ENCODE measurements around the gene LARGE1.

The LARGE1 gene

DNA sequence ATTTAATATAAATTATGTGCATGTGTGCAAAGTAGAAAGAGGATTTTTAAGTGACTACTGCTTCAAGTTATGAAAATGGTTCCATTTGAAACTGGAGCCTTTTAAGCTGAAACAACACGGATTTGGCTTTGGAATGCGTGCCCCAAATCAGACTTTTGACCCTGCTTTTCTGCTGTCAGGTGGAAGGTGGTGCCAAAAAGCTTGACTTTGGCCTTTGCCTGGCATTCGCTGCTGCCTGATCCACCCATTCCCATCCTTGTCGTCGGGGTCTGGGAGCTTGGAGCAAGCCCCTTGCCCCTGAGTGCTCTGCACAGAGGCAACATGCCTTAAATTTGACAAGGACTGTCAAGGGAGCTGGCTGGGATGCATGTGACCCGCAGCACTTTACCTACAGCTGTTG lies 526.8 kb downstream of the LARGE1 start:
- no peak for TF ChIP-seq TAF1 (IDR thresholded peaks at IDR 0.05; ENCODE audit: borderline replicate concordance, insufficient read depth, low read length)
- TF ChIP-seq SIN3A (IDR thresholded peaks at IDR 0.05; ENCODE audit: borderline replicate concordance, insufficient read depth, low read length), result no peak
- no peak for TF ChIP-seq FOXP2 (optimal IDR thresholded peaks at IDR 0.05; ENCODE audit: borderline replicate concordance, extremely low read depth, extremely low read length, insufficient read depth)
- TF ChIP-seq, protein P1, sequence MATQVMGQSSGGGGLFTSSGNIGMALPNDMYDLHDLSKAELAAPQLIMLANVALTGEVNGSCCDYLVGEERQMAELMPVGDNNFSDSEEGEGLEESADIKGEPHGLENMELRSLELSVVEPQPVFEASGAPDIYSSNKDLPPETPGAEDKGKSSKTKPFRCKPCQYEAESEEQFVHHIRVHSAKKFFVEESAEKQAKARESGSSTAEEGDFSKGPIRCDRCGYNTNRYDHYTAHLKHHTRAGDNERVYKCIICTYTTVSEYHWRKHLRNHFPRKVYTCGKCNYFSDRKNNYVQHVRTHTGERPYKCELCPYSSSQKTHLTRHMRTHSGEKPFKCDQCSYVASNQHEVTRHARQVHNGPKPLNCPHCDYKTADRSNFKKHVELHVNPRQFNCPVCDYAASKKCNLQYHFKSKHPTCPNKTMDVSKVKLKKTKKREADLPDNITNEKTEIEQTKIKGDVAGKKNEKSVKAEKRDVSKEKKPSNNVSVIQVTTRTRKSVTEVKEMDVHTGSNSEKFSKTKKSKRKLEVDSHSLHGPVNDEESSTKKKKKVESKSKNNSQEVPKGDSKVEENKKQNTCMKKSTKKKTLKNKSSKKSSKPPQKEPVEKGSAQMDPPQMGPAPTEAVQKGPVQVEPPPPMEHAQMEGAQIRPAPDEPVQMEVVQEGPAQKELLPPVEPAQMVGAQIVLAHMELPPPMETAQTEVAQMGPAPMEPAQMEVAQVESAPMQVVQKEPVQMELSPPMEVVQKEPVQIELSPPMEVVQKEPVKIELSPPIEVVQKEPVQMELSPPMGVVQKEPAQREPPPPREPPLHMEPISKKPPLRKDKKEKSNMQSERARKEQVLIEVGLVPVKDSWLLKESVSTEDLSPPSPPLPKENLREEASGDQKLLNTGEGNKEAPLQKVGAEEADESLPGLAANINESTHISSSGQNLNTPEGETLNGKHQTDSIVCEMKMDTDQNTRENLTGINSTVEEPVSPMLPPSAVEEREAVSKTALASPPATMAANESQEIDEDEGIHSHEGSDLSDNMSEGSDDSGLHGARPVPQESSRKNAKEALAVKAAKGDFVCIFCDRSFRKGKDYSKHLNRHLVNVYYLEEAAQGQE (IDR thresholded peaks at IDR 0.05; ENCODE audit: insufficient read depth in 1 of 2, low read depth in 2 of 2, low read length in 2 of 2), result no peak
- TF ChIP-seq POLR2AphosphoS5 (IDR thresholded peaks at IDR 0.05; ENCODE audit: low read depth, low read length), result no peak

DNA sequence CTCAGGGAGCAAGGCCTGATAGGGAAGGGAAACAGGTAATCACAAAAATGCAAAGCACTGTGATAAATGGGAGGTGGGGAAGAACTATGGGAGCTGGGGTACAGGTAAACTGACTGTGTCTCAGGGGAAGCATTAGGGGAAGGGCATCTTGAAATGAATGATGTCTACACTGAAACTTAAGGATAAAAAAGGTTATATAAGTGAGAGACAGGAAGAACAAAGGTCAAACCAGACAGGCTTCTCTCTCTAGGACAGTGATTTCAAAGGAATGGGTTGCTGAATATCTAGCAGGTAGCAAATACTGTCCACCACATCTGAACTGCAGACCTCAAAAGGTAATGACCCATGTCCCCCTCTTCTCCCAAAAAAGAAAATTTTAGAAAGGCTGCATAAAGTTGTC lies 529.0 kb downstream of the LARGE1 start:
- TF ChIP-seq POLR2AphosphoS5 (IDR thresholded peaks at IDR 0.05; ENCODE audit: low read depth, low read length) (no peak), SIN3A (IDR thresholded peaks at IDR 0.05; ENCODE audit: borderline replicate concordance, insufficient read depth, low read length) (no peak), FOXP2 (optimal IDR thresholded peaks at IDR 0.05; ENCODE audit: borderline replicate concordance, extremely low read depth, extremely low read length, insufficient read depth) (no peak)
- TF ChIP-seq, protein P1 (IDR thresholded peaks at IDR 0.05; ENCODE audit: insufficient read depth in 1 of 2, low read depth in 2 of 2, low read length in 2 of 2), result no peak

DNA sequence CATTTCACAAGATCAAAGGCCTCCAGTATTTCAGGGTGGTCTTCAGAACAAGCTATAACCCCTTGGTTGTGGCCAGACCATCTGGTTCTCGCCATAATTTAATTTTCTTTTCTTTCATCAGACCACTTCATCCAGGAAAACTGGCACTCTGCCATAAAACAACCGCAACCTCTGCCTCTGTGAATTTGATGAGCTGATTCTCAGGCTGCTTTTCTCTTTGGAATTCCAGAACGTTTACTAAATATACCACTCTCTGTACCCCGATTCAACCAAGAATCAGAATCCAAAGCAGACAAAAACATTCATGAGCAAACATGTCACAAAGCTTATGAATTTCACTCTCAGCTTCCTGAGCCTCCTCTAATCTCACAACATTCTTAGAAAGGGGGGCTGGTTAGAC lies 530.3 kb downstream of the LARGE1 start:
- TF ChIP-seq POLR2AphosphoS5 (IDR thresholded peaks at IDR 0.05; ENCODE audit: low read depth, low read length), result no peak
- TF ChIP-seq TAF1 (IDR thresholded peaks at IDR 0.05; ENCODE audit: borderline replicate concordance, insufficient read depth, low read length), result no peak
- TF ChIP-seq, protein P1 (IDR thresholded peaks at IDR 0.05; ENCODE audit: insufficient read depth in 1 of 2, low read depth in 2 of 2, low read length in 2 of 2), result no peak
- no peak for TF ChIP-seq SIN3A (IDR thresholded peaks at IDR 0.05; ENCODE audit: borderline replicate concordance, insufficient read depth, low read length)
- no peak for TF ChIP-seq FOXP2 (optimal IDR thresholded peaks at IDR 0.05; ENCODE audit: borderline replicate concordance, extremely low read depth, extremely low read length, insufficient read depth)

DNA sequence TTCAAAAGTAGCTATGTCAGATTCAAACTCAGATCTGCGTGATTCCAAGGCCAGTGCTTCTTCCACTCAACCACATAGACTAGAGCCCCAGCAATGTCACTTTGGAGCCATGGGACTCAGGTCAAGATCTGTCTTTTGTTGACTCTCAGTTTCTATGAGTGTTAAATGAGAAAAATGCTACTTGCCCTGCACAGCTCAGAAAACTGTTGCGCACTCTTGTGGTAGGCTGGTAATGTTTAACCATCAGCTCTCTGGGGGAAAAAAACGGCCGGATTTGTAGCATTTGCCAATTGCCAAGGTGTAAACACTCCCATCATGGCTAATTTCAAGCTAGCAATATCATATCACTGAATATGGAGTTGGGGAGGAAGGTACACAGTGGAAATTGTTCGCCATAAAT lies 534.0 kb downstream of the LARGE1 start:
- TF ChIP-seq POLR2AphosphoS5 (IDR thresholded peaks at IDR 0.05; ENCODE audit: low read depth, low read length), result no peak
- TF ChIP-seq SIN3A (IDR thresholded peaks at IDR 0.05; ENCODE audit: borderline replicate concordance, insufficient read depth, low read length), result no peak
- TF ChIP-seq, protein P1 (IDR thresholded peaks at IDR 0.05; ENCODE audit: insufficient read depth in 1 of 2, low read depth in 2 of 2, low read length in 2 of 2), result no peak

DNA sequence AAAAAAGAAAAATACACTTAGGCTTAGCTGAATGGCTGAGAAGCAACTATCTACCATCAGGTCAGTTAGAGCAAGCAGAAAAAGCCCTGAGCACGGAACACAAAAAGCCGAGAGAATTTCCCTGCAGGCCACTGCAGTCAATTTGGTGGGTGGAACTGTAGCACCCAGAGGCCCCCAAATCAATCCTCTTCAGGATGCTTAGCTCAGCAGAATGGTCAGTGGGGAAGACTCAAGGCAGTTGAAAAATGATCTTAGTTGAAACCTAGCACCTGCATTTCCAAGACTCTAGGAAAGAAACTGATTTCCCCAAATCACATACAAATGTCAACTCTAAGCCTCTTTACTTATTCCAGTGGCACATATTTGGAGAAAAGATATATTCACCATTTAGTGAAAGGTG lies 534.7 kb downstream of the LARGE1 start:
- no peak for TF ChIP-seq FOXP2 (optimal IDR thresholded peaks at IDR 0.05; ENCODE audit: borderline replicate concordance, extremely low read depth, extremely low read length, insufficient read depth)
- TF ChIP-seq SIN3A (IDR thresholded peaks at IDR 0.05; ENCODE audit: borderline replicate concordance, insufficient read depth, low read length), result no peak
- no peak for TF ChIP-seq TAF1 (IDR thresholded peaks at IDR 0.05; ENCODE audit: borderline replicate concordance, insufficient read depth, low read length)
- TF ChIP-seq, protein P1 (IDR thresholded peaks at IDR 0.05; ENCODE audit: insufficient read depth in 1 of 2, low read depth in 2 of 2, low read length in 2 of 2), result no peak
- no peak for TF ChIP-seq POLR2AphosphoS5 (IDR thresholded peaks at IDR 0.05; ENCODE audit: low read depth, low read length)
